Endothelial cell of umbilical vein (primary cell): ENCODE data around the gene ASS1. TPM values are rescaled to one million over a fixed set of nuclear protein-coding genes. Genes with fewer than 3 reads are reported as not detected.

Experiments
- BruUV-seq: library from RNA; stranded (reverse); fragments of 400-500 nt; replicated peaks from 2 replicates; lab custom pipeline; 2021; lab: Mats Ljungman, UMichigan
- CTCF ChIA-PET: fragments of 300-600, 350-600 bp; sonication (Branson Sonifier 250); formaldehyde crosslinking; loops from one replicate; lab custom pipeline; 2021; ENCODE audit warnings: antibody characterized with exemption, inconsistent platforms; lab: Charles Lee
- POLR2A ChIA-PET: fragments of 300-600, 350-600 bp; sonication (Branson Sonifier 250); formaldehyde crosslinking; loops from one replicate; lab custom pipeline; 2021; ENCODE audit warnings: antibody characterized with exemption, inconsistent platforms; lab: Charles Lee
- DNase-seq: peaks from one replicate; pipeline ENCODE4 v3.0.0-alpha.2; 2011; ENCODE audit warnings: low read depth, low spot score
- FAIRE-seq: peaks from 2 replicates; lab custom pipeline; 2011; peaks lifted over from hg19 to GRCh38; lab: Jason Lieb, UNC
- H2AFZ ChIP-seq: 2 replicates; pipeline ENCODE4 v1.6.0; 2012; ENCODE audit warnings: low read depth, low read length, control low read depth, inconsistent platforms
- H3K27ac ChIP-seq: 2 replicates; pipeline ENCODE4 v1.5.1; 2011; ENCODE audit warnings: low read depth, mild to moderate bottlenecking, control low read depth, low read length, moderate library complexity; ENCODE audit not compliant: insufficient read depth
- H3K27me3 ChIP-seq, 2 experiments: 2 replicates each; pipeline versions ENCODE4 v1.6.0 to v1.6.1; 2011; ENCODE audit warnings: low read length in 2 of 2, mixed read lengths in 1 of 2; ENCODE audit not compliant: control insufficient read depth in 2 of 2, insufficient read depth in 2 of 2
- H3K36me3 ChIP-seq, 2 experiments: 2 replicates in 1 of 2; 3 replicates in 1 of 2; pipeline ENCODE4 v1.5.1; 2011; ENCODE audit warnings: low read length in 2 of 2, mild to moderate bottlenecking in 1 of 2, moderate library complexity in 1 of 2; ENCODE audit not compliant: control insufficient read depth in 2 of 2, insufficient read depth in 2 of 2; ENCODE audit errors: extremely low read depth in 1 of 2
- H3K4me1 ChIP-seq: 3 replicates; pipeline ENCODE4 v1.5.1; 2011; ENCODE audit warnings: mild to moderate bottlenecking, low read length; ENCODE audit not compliant: control insufficient read depth, insufficient read depth; ENCODE audit errors: extremely low read depth
- H3K4me2 ChIP-seq: 2 replicates; pipeline ENCODE4 v1.6.1; 2011; ENCODE audit warnings: low read length, control low read depth, mixed read lengths; ENCODE audit not compliant: insufficient read depth
- H3K4me3 ChIP-seq, 3 experiments: fragments of 200-600 bp in 1 of 3; sonication (generic), shearing (Covaris generic) in 1 of 3; replicated peaks in 1 of 3; 2 replicates each; pipeline ENCODE4 v1.5.1; 2011 to 2016; ENCODE audit warnings: control low read depth in 3 of 3, low read length in 3 of 3, mild to moderate bottlenecking in 2 of 3, inconsistent platforms in 1 of 3, low read depth in 1 of 3, moderate library complexity in 1 of 3; ENCODE audit not compliant: insufficient read depth in 1 of 3
- H3K79me2 ChIP-seq: 2 replicates; pipeline ENCODE4 v1.6.0; 2012; ENCODE audit warnings: low read length, inconsistent platforms; ENCODE audit not compliant: control insufficient read depth, insufficient read depth
- H3K9ac ChIP-seq: replicated peaks from 2 replicates; pipeline ENCODE3; 2011; ENCODE audit warnings: low read length, control low read depth; ENCODE audit not compliant: insufficient read depth; ENCODE audit errors: extremely low read depth
- H3K9me1 ChIP-seq: replicated peaks from 3 replicates; pipeline ENCODE4 v1.6.0; 2011; ENCODE audit warnings: mild to moderate bottlenecking, low read length; ENCODE audit not compliant: control insufficient read depth, insufficient read depth; ENCODE audit errors: extremely low read depth
- H3K9me3 ChIP-seq: replicated peaks from 2 replicates; pipeline ENCODE4 v1.5.1; 2012; ENCODE audit warnings: low read length, inconsistent platforms; ENCODE audit not compliant: control insufficient read depth, insufficient read depth
- H4K20me1 ChIP-seq: replicated peaks from 2 replicates; pipeline ENCODE3; 2011; ENCODE audit warnings: mild to moderate bottlenecking, low read length; ENCODE audit not compliant: control insufficient read depth, insufficient read depth; ENCODE audit errors: extremely low read depth
- EZH2 ChIP-seq: IDR thresholded peaks from 2 replicates; pipeline ENCODE4 v1.6.1; 2012; ENCODE audit warnings: borderline replicate concordance, low read depth, mild to moderate bottlenecking, moderate library complexity, low read length, inconsistent platforms; ENCODE audit not compliant: severe bottlenecking
- FOS ChIP-seq: IDR thresholded peaks from 2 replicates; pipeline ENCODE4 v1.6.1; 2011; ENCODE audit warnings: mild to moderate bottlenecking, low read length, moderate library complexity, borderline replicate concordance; ENCODE audit not compliant: insufficient read depth
- GATA2 ChIP-seq: IDR thresholded peaks from 2 replicates; pipeline ENCODE4 v1.7.0; 2011; ENCODE audit warnings: low read depth, mild to moderate bottlenecking, moderate library complexity, mixed read lengths, low read length; ENCODE audit not compliant: insufficient read length, insufficient read depth
- JUN ChIP-seq: IDR thresholded peaks from 2 replicates; pipeline ENCODE4 v1.6.1; 2011; ENCODE audit warnings: borderline replicate concordance, low read depth; ENCODE audit not compliant: insufficient read length, insufficient read depth
- MYC ChIP-seq: IDR thresholded peaks from one replicate; pipeline ENCODE4 v1.6.1; 2011; ENCODE audit warnings: mild to moderate bottlenecking, low read depth, low read length
- POLR2A ChIP-seq: IDR thresholded peaks from 2 replicates; pipeline ENCODE4 v1.6.1; 2012; ENCODE audit warnings: low read depth, mild to moderate bottlenecking, control low read depth, low read length
- POLR2AphosphoS5 ChIP-seq: IDR thresholded peaks from 2 replicates; pipeline ENCODE4 v1.6.1; 2012; ENCODE audit warnings: low read depth, mild to moderate bottlenecking, control low read depth, low read length, moderate library complexity; ENCODE audit not compliant: insufficient read depth
- dilution Hi-C: fragments of 300-500 bp; cut with MboI; formaldehyde crosslinking; loops from one replicate; pipeline ENCODE4 v1.15.0; 2019; ENCODE audit warnings: low sequenced_read_pairs; ENCODE audit not compliant: extremely low pct_ligation_motif_present
- intact Hi-C: fragments of 100-400 bp; cut with micrococcal nuclease; formaldehyde crosslinking; loops from one replicate; pipeline ENCODE4 v1.10.0; 2022
- polyA plus RNA-seq, 4 experiments: library from polyadenylated mRNA; depleted of rRNA in 3 of 4; stranded (reverse) in 3 of 4; unstranded in 1 of 4; fragments of >200 nt; gene quantifications; 2 replicates each; pipeline versions ENCODE4 v1.2.1 to v1.2.3, GENCODE V29; 2011 to 2012; ENCODE audit warnings: missing spikeins in 1 of 4
- total RNA-seq: library from RNA; stranded (reverse); gene quantifications from 2 replicates; pipeline ENCODE4 v1.2.3, GENCODE V29; 2021
- TF ChIP-seq, protein P1 (sequence below): IDR thresholded peaks from 2 replicates; pipeline ENCODE4 v1.6.1; 2011; ENCODE audit not compliant: insufficient read depth, insufficient read length
- TF ChIP-seq, protein P2 (sequence below), 2 donors: IDR thresholded peaks; 1 replicate in 1 of 2; 2 replicates in 1 of 2; pipeline ENCODE4 v1.5.1; 2011; ENCODE audit warnings: low read length in 2 of 2, mild to moderate bottlenecking in 2 of 2, moderate library complexity in 2 of 2, control low read depth in 1 of 2, inconsistent platforms in 1 of 2, low read depth in 1 of 2; ENCODE audit not compliant: insufficient read depth in 1 of 2; ENCODE audit errors: extremely low read depth in 1 of 2

ASS1 gene
- total and polyA plus RNA-seq, 2 donors (not counting 3 experiments of a cell fraction or from before 2014, with no cell fraction given), result 3.6 to 12.4 TPM

DNA sequence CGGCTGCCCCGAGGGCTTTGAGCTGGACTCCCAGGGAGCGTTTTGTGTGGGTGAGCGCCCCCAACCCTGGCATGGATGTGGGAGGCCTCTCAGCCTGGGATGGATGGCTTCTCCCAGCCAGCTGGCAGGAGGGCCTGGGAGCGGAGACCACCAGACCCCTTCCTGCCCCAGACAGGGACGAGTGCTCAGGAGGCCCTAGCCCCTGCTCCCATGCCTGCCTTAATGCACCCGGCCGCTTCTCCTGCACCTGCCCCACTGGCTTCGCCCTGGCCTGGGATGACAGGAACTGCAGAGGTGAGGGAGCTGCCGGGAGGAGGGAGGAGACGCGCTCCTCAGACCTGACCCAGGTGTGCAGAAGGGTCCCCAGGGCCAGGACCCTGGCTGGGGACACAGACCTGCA lies 17.4 kb upstream of the ASS1 start:
- CTCF ChIA-PET, result interaction anchor here (0.9 to 1.5 kb wide), 5 partner anchors 11 to 255 kb away, joined by 3 to 6 read pairs (median 4); no protein-coding TSS in a partner anchor
- H2AFZ ChIP-seq, result no peak overlapping the region
- dilution Hi-C loops (no loop called here), intact Hi-C loops (loop anchor here (1.0 kb wide), 1 partner anchor 26 kb away; no protein-coding TSS in a partner anchor)
- no peak overlapping the region for H3K4me2 ChIP-seq
- peak overlapping the region; percentile 4 for H3K27ac ChIP-seq
- no peaks in the 10 kb centered on the region for H3K9me3 ChIP-seq
- no peaks in the 10 kb centered on the region for H3K36me3 ChIP-seq
- BruUV-seq, result no TSS peak
- DNase-seq, result no peak
- peaks cover 0 to 2% of the 10 kb centered on the region in 2 experiments for H3K27me3 ChIP-seq
- no peak for FAIRE-seq
- POLR2A ChIA-PET, result interaction anchor here (0.7 kb wide), 1 partner anchor 114 kb away, joined by 4 read pairs; no protein-coding TSS in a partner anchor
- TF ChIP-seq EZH2 (no peak), FOS (no peak), POLR2A (no peak), MYC (no peak), POLR2AphosphoS5 (no peak), JUN (no peak), GATA2 (no peak)
- TF ChIP-seq, protein P1, sequence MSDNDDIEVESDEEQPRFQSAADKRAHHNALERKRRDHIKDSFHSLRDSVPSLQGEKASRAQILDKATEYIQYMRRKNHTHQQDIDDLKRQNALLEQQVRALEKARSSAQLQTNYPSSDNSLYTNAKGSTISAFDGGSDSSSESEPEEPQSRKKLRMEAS, result no peak
- TF ChIP-seq, protein P2, sequence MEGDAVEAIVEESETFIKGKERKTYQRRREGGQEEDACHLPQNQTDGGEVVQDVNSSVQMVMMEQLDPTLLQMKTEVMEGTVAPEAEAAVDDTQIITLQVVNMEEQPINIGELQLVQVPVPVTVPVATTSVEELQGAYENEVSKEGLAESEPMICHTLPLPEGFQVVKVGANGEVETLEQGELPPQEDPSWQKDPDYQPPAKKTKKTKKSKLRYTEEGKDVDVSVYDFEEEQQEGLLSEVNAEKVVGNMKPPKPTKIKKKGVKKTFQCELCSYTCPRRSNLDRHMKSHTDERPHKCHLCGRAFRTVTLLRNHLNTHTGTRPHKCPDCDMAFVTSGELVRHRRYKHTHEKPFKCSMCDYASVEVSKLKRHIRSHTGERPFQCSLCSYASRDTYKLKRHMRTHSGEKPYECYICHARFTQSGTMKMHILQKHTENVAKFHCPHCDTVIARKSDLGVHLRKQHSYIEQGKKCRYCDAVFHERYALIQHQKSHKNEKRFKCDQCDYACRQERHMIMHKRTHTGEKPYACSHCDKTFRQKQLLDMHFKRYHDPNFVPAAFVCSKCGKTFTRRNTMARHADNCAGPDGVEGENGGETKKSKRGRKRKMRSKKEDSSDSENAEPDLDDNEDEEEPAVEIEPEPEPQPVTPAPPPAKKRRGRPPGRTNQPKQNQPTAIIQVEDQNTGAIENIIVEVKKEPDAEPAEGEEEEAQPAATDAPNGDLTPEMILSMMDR (IDR thresholded peaks at IDR 0.05; ENCODE audit: extremely low read depth in 1 of 2, insufficient read depth in 1 of 2, low read depth in 1 of 2, low read length in 2 of 2), result no peak
- H3K4me3 ChIP-seq, result no peak overlapping the region
- no peaks in the 10 kb centered on the region for H3K79me2 ChIP-seq
- peaks cover 12% of the 10 kb centered on the region for H3K4me1 ChIP-seq
- H3K9ac ChIP-seq, result no peak overlapping the region
- no peaks in the 10 kb centered on the region for H3K9me1 ChIP-seq
- H4K20me1 ChIP-seq, result no peaks in the 10 kb centered on the region
